Memory B cell (primary cell): ENCODE results near the gene SEMA4C.
A peak's percentile ranks its signal among the peaks of the same experiment; 100 is the strongest.

Source experiments
- ATAC-seq: fragments of 150-1000 bp; cut with Tn5 transposase; 2 replicates; pipeline ENCODE4 v1.10.0; 2021; ENCODE audit warnings: low read depth, mild to moderate bottlenecking, moderate library complexity
- DNase-seq, 2 donors: peaks; one replicate each; pipeline ENCODE4 v3.0.0; 2022; ENCODE audit warnings: low spot score in 2 of 2
- H3K27ac Mint-ChIP-seq: one replicate; pipeline ENCODE4 v1.8.0; 2022; ENCODE audit warnings: mild to moderate bottlenecking, moderate library complexity, mixed read lengths
- H3K27me3 Mint-ChIP-seq: one replicate; pipeline ENCODE4 v1.8.0; 2022; ENCODE audit warnings: mixed read lengths
- H3K36me3 Mint-ChIP-seq: one replicate; pipeline ENCODE4 v1.8.0; 2022; ENCODE audit warnings: mild to moderate bottlenecking, mixed read lengths
- H3K4me1 Mint-ChIP-seq: one replicate; pipeline ENCODE4 v1.8.0; 2022; ENCODE audit warnings: mixed read lengths
- H3K4me3 Mint-ChIP-seq: one replicate; pipeline ENCODE4 v1.8.0; 2022; ENCODE audit warnings: mild to moderate bottlenecking, moderate library complexity, mixed read lengths
- H3K9me3 Mint-ChIP-seq: one replicate; pipeline ENCODE4 v1.8.0; 2022; ENCODE audit warnings: mixed read lengths

The SEMA4C gene, protein sequence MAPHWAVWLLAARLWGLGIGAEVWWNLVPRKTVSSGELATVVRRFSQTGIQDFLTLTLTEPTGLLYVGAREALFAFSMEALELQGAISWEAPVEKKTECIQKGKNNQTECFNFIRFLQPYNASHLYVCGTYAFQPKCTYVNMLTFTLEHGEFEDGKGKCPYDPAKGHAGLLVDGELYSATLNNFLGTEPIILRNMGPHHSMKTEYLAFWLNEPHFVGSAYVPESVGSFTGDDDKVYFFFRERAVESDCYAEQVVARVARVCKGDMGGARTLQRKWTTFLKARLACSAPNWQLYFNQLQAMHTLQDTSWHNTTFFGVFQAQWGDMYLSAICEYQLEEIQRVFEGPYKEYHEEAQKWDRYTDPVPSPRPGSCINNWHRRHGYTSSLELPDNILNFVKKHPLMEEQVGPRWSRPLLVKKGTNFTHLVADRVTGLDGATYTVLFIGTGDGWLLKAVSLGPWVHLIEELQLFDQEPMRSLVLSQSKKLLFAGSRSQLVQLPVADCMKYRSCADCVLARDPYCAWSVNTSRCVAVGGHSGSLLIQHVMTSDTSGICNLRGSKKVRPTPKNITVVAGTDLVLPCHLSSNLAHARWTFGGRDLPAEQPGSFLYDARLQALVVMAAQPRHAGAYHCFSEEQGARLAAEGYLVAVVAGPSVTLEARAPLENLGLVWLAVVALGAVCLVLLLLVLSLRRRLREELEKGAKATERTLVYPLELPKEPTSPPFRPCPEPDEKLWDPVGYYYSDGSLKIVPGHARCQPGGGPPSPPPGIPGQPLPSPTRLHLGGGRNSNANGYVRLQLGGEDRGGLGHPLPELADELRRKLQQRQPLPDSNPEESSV

DNA sequence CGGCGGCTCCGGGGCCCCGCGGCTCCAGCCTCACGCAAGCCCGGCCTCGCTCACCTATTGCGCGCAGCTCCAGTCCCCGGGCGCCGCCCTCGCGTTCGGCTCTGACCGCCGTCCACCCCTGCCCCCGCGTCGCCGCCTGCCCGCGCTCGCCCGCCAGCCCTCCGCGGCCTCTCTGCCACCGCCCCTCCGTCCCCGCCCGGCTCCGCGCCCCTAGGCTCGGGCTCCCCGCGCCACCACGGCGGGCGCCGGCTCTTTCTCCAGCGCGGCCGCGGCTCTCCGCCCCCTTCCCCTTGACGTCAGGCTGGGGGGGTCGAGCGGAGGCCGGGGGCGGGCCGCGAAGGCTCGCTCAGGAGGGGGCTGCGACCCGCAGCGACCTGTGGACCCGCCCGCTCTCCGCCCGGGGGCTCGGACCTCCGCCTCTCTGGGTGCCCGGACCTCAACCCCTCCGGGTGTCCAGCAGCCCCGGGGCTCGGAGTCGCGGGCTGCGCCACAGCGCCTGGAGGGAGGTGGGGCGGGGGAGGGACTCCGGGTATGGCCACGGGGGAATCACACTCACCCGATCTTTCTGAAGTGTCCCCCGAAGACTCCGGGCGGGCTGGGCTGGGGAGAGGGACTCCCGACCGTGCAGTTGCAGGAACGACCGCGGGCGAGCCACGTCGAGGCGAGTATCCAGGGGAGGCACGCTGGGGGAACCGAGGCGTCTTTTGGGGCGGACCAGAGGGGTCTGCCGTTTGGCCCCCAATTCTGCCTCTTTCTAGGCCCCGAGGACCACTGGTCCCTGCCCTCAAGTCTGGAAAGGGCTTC, at the start of gene SEMA4C:
Gene SEMA4C, minus strand, starts transcription at position 259 of the 804 bp plus-strand sequence. CDS start 2,194 bp downstream, outside the sequence.
- Mint-ChIP-seq H3K4me1 (peaks cover 18% of the 10 kb centered on the region), H3K36me3 (no peaks in the 10 kb centered on the region), H3K4me3 (peak within 1 kb of the TSS; percentile 82), H3K9me3 (no peaks in the 10 kb centered on the region), H3K27ac (no peak within 1 kb of the TSS), H3K27me3 (peaks cover 10% of the 10 kb centered on the region)
- DNase-seq = peak in 1 of 2 donors; percentile 63
- ATAC-seq = peak; percentile 20

DNA sequence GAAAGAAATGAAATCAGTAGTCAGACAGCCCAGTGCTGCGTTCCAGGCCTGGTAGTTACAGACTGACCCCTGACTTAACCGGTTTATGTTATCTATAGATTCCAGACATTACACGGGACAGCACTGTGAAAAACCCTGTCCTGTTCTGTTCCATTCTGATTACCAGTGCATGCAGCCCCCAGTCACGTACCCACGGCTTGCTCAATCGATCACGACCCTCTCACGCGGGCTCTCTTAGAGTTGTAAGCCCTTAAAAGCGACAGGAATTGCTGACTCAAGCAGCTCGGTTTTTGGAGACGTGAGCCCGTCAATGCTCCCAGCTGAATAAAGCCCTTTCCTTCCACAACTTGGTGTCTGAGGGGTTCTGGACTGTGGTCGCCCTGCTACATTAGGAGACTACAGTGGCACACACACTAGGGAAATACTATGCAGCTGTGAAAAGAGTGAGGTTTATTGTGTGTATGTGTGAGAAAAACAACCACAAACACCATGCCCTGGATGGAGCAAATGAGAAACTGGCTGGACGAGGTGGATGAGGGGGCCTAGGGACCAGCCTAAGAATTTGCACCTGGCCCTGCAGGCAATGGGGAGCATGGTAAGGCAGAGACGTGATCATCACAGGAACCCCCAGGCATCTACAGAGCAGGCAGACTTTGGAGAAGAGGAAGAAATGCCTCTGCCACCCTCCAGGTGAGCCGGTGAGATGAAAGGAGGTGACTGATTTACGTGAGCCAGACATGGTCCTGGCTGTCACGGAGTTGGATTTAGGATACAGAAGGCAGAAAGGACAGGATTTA, 49.1 kb upstream of the SEMA4C start:
- H3K4me1 Mint-ChIP-seq = peaks cover 5% of the 10 kb centered on the region
- DNase-seq (no peak), ATAC-seq (no peak)
- H3K36me3 Mint-ChIP-seq = no peaks in the 10 kb centered on the region
- peaks cover 11% of the 10 kb centered on the region for H3K27me3 Mint-ChIP-seq
- no peak overlapping the region for H3K4me3 Mint-ChIP-seq
- no peak overlapping the region for H3K27ac Mint-ChIP-seq
- H3K9me3 Mint-ChIP-seq = no peaks in the 10 kb centered on the region

DNA sequence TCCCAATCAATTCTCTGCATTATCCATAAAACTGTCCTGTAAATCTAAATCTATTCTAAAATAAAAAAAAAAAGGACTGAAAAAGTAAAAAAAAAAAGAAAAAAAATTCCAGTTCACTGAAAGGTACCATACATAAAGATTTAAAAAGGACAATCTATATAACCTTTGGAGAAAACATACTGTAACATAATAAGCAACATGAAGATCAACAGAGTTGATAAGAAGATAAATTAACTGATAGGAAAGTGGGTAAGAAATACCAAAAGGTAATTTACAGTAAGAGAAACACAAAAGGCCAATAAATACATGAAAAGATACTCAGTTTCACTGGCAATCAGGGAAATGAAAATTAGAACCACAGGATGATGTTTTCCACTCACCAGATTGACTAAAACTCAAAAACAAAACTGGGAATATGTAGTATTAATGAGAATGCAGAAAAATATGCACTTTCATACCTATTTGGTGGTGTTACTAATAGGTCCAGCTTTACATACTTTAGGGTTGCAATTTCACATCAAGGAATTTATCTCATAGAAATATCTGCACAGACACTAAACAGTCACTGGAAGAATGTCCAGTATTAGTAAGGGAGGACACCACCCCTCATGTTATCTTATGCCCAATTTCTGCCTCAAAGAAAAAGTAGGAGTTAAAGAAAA, 48.3 kb upstream of the SEMA4C start:
- no peak for DNase-seq
- Mint-ChIP-seq H3K36me3 (no peaks in the 10 kb centered on the region), H3K27me3 (peaks cover 11% of the 10 kb centered on the region), H3K4me1 (peaks cover 12% of the 10 kb centered on the region), H3K4me3 (no peak overlapping the region), H3K27ac (no peak overlapping the region), H3K9me3 (no peaks in the 10 kb centered on the region)
- ATAC-seq = no peak

DNA sequence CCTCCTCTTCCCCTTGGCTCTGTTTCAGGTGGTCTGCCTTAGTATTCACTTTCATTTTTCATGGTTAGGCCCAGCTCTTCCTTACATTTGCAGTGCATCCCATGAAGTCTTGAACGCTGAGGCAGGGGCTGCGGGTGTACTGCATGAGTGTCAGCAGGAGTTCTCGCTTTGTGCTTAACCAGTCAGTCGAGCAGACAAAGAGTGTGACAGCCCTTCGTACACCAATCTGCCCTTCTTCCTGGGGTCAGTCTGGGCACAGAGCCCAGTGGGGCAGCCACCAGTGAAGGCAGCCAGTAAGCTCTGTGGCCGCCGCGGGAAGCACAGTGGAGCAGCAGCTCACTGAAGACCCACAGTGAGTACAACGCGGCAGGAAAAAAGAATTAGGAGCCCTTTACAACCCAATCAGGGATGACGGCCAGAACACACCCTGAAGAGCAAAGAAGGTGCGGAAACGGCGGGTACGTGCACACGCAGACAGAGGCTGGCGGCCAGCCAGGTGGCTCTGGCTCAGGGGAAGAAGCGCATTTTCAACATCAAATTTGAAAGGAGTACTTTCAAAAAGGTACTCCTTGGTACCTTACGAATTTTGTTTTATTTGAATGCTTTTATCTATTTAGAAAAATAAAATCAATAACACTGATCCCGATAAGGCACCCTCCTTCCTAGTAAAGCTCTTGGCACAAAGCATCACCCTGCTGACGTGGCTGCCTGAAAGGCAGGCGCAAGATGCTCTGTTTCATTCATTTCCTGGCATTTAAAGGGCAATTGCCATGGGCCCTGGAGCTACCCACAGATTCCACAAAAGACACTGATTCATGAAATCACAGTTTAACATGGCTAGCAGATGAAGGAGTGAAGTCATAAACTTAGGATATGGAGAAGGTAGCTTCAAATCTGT, 47.0 kb upstream of the SEMA4C start:
- no peak for DNase-seq
- Mint-ChIP-seq H3K4me1 (peaks cover 18% of the 10 kb centered on the region), H3K4me3 (no peak overlapping the region), H3K9me3 (no peaks in the 10 kb centered on the region), H3K27ac (no peak overlapping the region), H3K27me3 (peaks cover 11% of the 10 kb centered on the region), H3K36me3 (no peaks in the 10 kb centered on the region)
- ATAC-seq = no peak

DNA sequence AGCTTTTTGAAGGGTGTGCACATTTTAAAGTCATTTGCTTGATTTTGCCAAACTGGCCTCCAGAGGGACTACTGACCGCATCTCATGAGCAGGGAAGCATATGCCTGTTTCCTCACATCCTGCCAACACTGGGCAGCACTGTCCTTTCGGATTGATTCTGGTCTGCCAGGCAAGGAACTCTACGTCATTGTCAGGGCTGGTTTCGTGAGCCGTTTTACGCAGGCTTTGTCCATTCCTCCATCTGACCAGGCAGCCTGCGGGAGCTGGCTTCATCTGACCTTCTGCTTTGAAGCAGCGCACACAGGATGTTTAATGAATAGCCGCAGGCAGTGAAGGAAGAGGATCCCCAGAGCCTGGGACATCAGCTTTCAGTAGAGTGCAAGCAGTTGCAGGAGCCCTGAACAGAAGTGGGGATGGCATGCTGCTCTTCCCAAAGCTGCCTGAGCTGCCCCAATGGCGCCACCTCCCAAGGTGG, 46.3 kb upstream of the SEMA4C start:
- H3K4me3 Mint-ChIP-seq = no peak overlapping the region
- ATAC-seq (no peak), DNase-seq (no peak)
- peaks cover 18% of the 10 kb centered on the region for H3K4me1 Mint-ChIP-seq
- no peaks in the 10 kb centered on the region for H3K9me3 Mint-ChIP-seq
- no peak overlapping the region for H3K27ac Mint-ChIP-seq
- no peaks in the 10 kb centered on the region for H3K36me3 Mint-ChIP-seq
- peaks cover 11% of the 10 kb centered on the region for H3K27me3 Mint-ChIP-seq

DNA sequence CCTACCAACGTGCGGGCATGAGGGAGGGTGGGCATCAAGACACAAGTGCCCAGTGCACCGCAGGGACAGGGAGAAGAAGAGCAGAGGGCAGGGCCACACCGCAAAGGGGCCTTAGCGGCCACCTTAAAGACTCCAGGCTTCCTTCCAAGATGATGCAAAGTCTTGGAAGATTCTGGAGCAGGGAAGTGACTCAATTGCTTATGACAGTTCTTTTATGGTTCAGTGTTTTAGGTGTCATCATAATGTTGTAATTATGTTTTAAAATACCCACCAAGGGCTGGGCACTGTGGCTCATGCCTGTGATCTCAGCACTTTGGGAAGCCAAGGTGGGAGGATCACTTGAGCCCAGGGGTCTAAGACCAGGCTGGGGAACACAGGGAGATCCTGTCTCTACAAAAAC, 44.5 kb upstream of the SEMA4C start:
- Mint-ChIP-seq H3K4me1 (peaks cover 18% of the 10 kb centered on the region), H3K27ac (no peak overlapping the region), H3K4me3 (peak overlapping the region; percentile 76), H3K9me3 (no peaks in the 10 kb centered on the region), H3K36me3 (no peaks in the 10 kb centered on the region), H3K27me3 (peaks cover 6% of the 10 kb centered on the region)
- DNase-seq (no peak), ATAC-seq (no peak)

DNA sequence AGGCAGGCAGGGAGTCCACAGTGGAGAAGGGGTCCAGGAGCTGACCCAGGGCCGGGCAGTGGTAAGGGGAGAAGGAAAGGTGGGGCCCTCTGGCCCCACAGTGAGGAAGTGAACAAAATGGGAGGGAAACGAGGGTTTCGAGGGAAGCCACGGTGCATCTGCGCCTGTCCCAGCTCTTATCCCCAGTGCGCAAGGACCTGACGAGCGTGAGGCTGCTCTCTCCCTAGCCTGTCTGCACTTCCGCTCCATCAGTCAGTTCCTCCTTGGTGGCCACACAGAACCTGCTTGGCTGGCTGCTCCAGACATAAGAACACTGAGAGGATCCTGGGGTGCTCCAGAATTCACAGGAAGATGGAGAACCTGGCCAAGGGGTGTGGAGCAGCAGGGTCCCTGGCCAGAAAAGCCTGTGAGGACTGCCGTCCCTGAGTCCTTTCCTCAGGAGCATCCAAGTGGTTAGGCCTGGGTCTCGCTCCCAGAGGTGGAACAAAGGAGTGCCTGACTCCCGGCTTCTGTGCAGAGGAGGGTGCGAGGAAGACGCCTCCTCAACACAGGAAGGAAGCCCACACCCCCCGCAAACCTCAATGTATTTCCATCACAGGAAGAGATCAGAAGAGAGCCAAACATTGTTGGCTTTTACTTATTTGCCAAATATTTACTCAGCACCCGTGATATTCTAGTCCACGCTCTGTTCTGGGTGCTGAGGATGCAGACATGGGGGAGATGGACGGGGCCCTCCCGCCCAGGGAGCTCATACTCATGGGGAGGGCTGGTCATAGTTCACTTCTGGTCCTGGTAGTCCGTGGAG, 43.7 kb upstream of the SEMA4C start:
- H3K4me3 Mint-ChIP-seq = peak overlapping the region; percentile 76
- no peaks in the 10 kb centered on the region for H3K9me3 Mint-ChIP-seq
- peaks cover 3% of the 10 kb centered on the region for H3K27me3 Mint-ChIP-seq
- H3K27ac Mint-ChIP-seq = no peak overlapping the region
- DNase-seq (peak; percentile 21 to 30), ATAC-seq (peak; percentile 92)
- H3K4me1 Mint-ChIP-seq = peaks cover 18% of the 10 kb centered on the region
- no peaks in the 10 kb centered on the region for H3K36me3 Mint-ChIP-seq

DNA sequence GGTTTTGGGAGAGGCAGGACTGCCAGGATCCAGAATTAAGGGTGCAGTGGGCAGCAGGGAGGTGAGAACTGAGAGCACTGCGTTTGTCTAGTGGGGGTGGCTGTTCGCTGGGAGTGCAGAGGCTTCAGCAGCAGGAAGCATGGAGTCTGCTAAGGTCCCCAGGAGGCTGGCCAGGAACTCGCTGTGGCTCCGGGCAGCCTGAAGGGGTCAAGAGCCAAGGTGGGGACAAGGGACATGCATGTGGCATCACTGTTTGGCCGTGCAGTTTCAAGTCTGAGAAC, 43.2 kb upstream of the SEMA4C start:
- Mint-ChIP-seq H3K27ac (no peak overlapping the region), H3K27me3 (peaks cover 3% of the 10 kb centered on the region), H3K4me3 (peak overlapping the region; percentile 76), H3K36me3 (no peaks in the 10 kb centered on the region), H3K4me1 (peaks cover 18% of the 10 kb centered on the region), H3K9me3 (no peaks in the 10 kb centered on the region)
- ATAC-seq (no peak), DNase-seq (no peak)

DNA sequence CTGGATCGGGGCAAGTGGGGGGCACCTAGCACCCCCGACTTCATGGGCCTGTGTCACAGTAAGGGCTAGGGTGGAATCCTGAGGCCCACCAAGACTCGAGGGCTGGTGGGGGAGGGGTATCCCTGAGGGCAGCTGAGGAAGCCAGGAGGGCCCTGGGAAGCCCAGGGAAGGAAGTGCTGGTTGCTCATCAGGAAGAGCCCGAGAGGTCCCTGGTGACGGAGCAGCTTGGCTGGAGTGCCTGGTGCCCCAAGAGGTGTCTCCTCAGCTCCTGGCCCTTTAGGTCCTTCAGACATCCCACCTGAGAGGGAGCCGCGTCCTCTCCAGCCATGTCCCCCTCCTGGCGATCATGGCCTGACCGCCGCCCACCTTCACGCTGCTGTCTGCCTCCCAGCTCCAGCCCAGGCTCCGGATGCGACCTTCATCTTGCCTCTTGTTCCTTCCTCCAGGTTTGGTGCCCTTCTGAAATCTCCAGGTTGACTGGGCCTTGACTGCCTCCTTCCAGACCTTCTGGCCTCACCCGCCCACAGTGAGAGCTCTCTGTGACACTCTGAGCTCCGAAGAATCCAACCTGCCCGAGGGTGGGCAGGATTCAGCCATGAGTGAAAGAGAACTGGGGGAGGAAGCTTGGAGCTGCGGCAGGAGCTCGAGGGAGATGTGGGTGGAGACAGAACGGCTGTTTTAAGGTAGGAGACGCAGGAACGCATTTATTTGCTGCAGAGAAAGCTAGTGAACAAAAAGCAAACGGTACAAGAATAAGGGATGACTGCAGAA, 42.7 kb upstream of the SEMA4C start:
- Mint-ChIP-seq H3K4me3 (peak overlapping the region; percentile 76), H3K4me1 (peaks cover 18% of the 10 kb centered on the region), H3K27ac (no peak overlapping the region), H3K27me3 (peaks cover 3% of the 10 kb centered on the region), H3K36me3 (no peaks in the 10 kb centered on the region), H3K9me3 (no peaks in the 10 kb centered on the region)
- ATAC-seq (no peak), DNase-seq (no peak)

DNA sequence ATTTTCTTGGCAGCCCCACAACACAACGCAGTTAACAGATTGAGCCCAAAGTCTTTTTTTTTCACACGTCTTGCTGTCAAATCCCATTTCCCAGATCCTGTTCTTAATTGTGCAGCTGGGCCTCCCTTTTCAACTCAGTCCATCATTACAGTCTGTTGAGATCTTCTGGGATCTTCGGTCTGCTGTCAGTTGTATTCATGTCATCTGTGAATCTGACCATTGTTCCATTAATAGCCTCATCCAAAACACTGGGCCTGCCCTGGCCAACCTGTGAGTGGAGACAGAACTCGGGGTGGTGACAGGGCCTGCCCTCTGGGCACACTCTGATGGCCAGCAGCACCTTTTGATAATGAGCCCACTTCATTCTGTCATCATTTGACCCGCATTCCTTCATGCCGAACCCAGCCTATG, 39.7 kb upstream of the SEMA4C start:
- Mint-ChIP-seq H3K27ac (no peak overlapping the region), H3K27me3 (peaks cover 2% of the 10 kb centered on the region), H3K9me3 (no peaks in the 10 kb centered on the region), H3K36me3 (no peaks in the 10 kb centered on the region), H3K4me3 (no peak overlapping the region), H3K4me1 (peaks cover 18% of the 10 kb centered on the region)
- ATAC-seq = no peak
- no peak for DNase-seq
